HG02678 (cell line): ENCODE results near the gene CD70.
"Not testable (repeated sequence)": the region's sequence is repeated elsewhere in the genome, so short reads cannot be mapped to it uniquely, and the experiment has no call there.

Source experiments
- ATAC-seq: cut with Tn5 transposase; IDR thresholded peaks from one replicate; pipeline ENCODE4 v1.9.1; 2021; ENCODE audit warnings: mild to moderate bottlenecking, moderate library complexity; ENCODE audit not compliant: unreplicated experiment

Gene CD70

GRCh38 chr19:6590827-6591319, at the start of gene CD70:
TSS of gene CD70 (minus strand) at chr19:6591150. CDS start at chr19:6591002, 148 bp downstream.
- ATAC-seq = peak; percentile 49

GRCh38 chr19:6640333-6640732, 49.4 kb upstream of the CD70 start:
- not testable (repeated sequence) for ATAC-seq

- no peak for ATAC-seq
These were observed 48.5 kb upstream of the CD70 start for GRCh38 chr19:6639439-6639838.

- ATAC-seq = not testable (repeated sequence)
These were observed 42.5 kb upstream of the CD70 start for GRCh38 chr19:6633456-6633813.

- not testable (repeated sequence) for ATAC-seq
These were observed 42.0 kb upstream of the CD70 start for GRCh38 chr19:6632747-6633455.

GRCh38 chr19:6632002-6632621, 41.2 kb upstream of the CD70 start:
- ATAC-seq = no peak

GRCh38 chr19:6626764-6627163, 35.8 kb upstream of the CD70 start:
- ATAC-seq = no peak

- no peak for ATAC-seq
These were observed 26.4 kb upstream of the CD70 start for GRCh38 chr19:6617374-6617773.

GRCh38 chr19:6616011-6616410, 25.1 kb upstream of the CD70 start:
- ATAC-seq = no peak

- no peak for ATAC-seq
These were observed 22.8 kb upstream of the CD70 start for GRCh38 chr19:6613711-6614110.

GRCh38 chr19:6610934-6611852, 20.2 kb upstream of the CD70 start:
- no peak for ATAC-seq

GRCh38 chr19:6608940-6609339, 18.0 kb upstream of the CD70 start:
- no peak for ATAC-seq

- ATAC-seq = not testable (repeated sequence)
These were observed 17.2 kb upstream of the CD70 start for GRCh38 chr19:6608146-6608545.

GRCh38 chr19:6606276-6607070, 15.5 kb upstream of the CD70 start:
- ATAC-seq = not testable (repeated sequence)

GRCh38 chr19:6604906-6605305, 14.0 kb upstream of the CD70 start:
- ATAC-seq = no peak

- no peak for ATAC-seq
These were observed 11.8 kb upstream of the CD70 start for GRCh38 chr19:6602729-6603114.

- not testable (repeated sequence) for ATAC-seq
These were observed 10.6 kb upstream of the CD70 start for GRCh38 chr19:6601537-6602052.

GRCh38 chr19:6600951-6601536, 10.1 kb upstream of the CD70 start:
- not testable (repeated sequence) for ATAC-seq

- ATAC-seq = no peak
These were observed 9.0 kb upstream of the CD70 start for GRCh38 chr19:6599866-6600454.
